ENCODE results near the gene SPECC1. TPM values are rescaled to one million over a fixed set of nuclear protein-coding genes. Genes with fewer than 3 reads are reported as not detected.

The SPECC1 gene
- total RNA-seq, 6 experiments from 2014 or later: 0.81 to 5.0 (median 2.8) TPM

- no peaks in the 10 kb centered on the region for H3K27me3 ChIP-seq
- no peak overlapping the region for H3K4me3 ChIP-seq
- no peak for DNase-seq
- TF ChIP-seq CTCF (IDR thresholded peaks at IDR 0.05) (no peak), POLR2A (IDR thresholded peaks at IDR 0.05) (no peak)
- no peaks in the 10 kb centered on the region for H3K4me1 ChIP-seq
- H3K36me3 ChIP-seq: no peaks in the 10 kb centered on the region
- 62% methylated on average over 7 of the region's 8 CpGs for WGBS (ENCODE audit: insufficient coverage, low coverage, low lambda C conversion rate, missing lambda C conversion rate)
- intact Hi-C loops (cut with DNase I): no loop called here
- no peak overlapping the region for H3K27ac ChIP-seq
- no peak for ATAC-seq
- H3K9me3 ChIP-seq: no peaks in the 10 kb centered on the region
These were observed 264.8 kb downstream of the SPECC1 start for GRCh38 chr17:20273741-20274500.

GRCh38 chr17:20275653-20276052 is 266.5 kb downstream of the SPECC1 start:
- no peaks in the 10 kb centered on the region for H3K9me3 ChIP-seq
- no peaks in the 10 kb centered on the region for H3K36me3 ChIP-seq
- no peak for TF ChIP-seq CTCF (IDR thresholded peaks at IDR 0.05)
- TF ChIP-seq POLR2A (IDR thresholded peaks at IDR 0.05): no peak
- H3K4me1 ChIP-seq: no peaks in the 10 kb centered on the region
- no peak overlapping the region for H3K4me3 ChIP-seq
- H3K27ac ChIP-seq: no peak overlapping the region
- 71% methylated on average over 2 of the region's 2 CpGs for WGBS (ENCODE audit: insufficient coverage, low coverage, low lambda C conversion rate, missing lambda C conversion rate)
- H3K27me3 ChIP-seq: no peaks in the 10 kb centered on the region
- intact Hi-C loops (cut with DNase I): no loop called here
- no peak for DNase-seq
- ATAC-seq: no peak

- Histone ChIP-seq H3K9me3 (no peaks in the 10 kb centered on the region), H3K27me3 (no peaks in the 10 kb centered on the region), H3K4me1 (no peaks in the 10 kb centered on the region), H3K4me3 (no peak overlapping the region), H3K36me3 (no peaks in the 10 kb centered on the region), H3K27ac (no peak overlapping the region)
- ATAC-seq: no peak
- no peak for TF ChIP-seq CTCF (IDR thresholded peaks at IDR 0.05)
- no peak for TF ChIP-seq POLR2A (IDR thresholded peaks at IDR 0.05)
- no peak for DNase-seq
- intact Hi-C loops (cut with DNase I): no loop called here
- 67% methylated on average over 2 of the region's 2 CpGs for WGBS (ENCODE audit: insufficient coverage, low coverage, low lambda C conversion rate, missing lambda C conversion rate)
These were observed 267.3 kb downstream of the SPECC1 start for GRCh38 chr17:20276421-20276820.

GRCh38 chr17:20278805-20279204 is 269.6 kb downstream of the SPECC1 start:
- intact Hi-C loops (cut with DNase I): no loop called here
- no peak for TF ChIP-seq CTCF (IDR thresholded peaks at IDR 0.05)
- TF ChIP-seq POLR2A (IDR thresholded peaks at IDR 0.05): no peak
- H3K36me3 ChIP-seq: no peaks in the 10 kb centered on the region
- no peak overlapping the region for H3K4me3 ChIP-seq
- no peaks in the 10 kb centered on the region for H3K27me3 ChIP-seq
- no peaks in the 10 kb centered on the region for H3K9me3 ChIP-seq
- DNase-seq: no peak
- WGBS (ENCODE audit: insufficient coverage, low coverage, low lambda C conversion rate, missing lambda C conversion rate): 87% methylated on average over 1 of the region's 1 CpG
- no peak overlapping the region for H3K27ac ChIP-seq
- no peaks in the 10 kb centered on the region for H3K4me1 ChIP-seq
- no peak for ATAC-seq

Data from right lobe of liver (tissue), 6 donors.